Esophagus muscularis mucosa (tissue), 4 donors: ENCODE measurements around the gene RHEB. TPM values are rescaled to one million over a fixed set of nuclear protein-coding genes. Genes with fewer than 3 reads are reported as not detected.

ENCODE experiments used
- DNase-seq: peaks from one replicate; pipeline ENCODE4 v3.0.0-alpha.2; 2017; ENCODE audit errors: extremely low spot score
- H3K27ac ChIP-seq, 4 donors: fragments of 200-600 bp; sonication (generic); replicated peaks in 1 of 4; 1 replicate in 3 of 4; 2 replicates in 1 of 4; pipeline ENCODE4 v1.5.1; 2016 to 2019; ENCODE audit warnings: mild to moderate bottlenecking in 1 of 4
- H3K27me3 ChIP-seq, 4 donors: fragments of 200-600 bp; sonication (generic); one replicate each; pipeline versions ENCODE4 v1.5.1 to v1.6.0; 2016 to 2019
- H3K36me3 ChIP-seq, 4 donors: fragments of 200-600 bp; sonication (generic); one replicate each; pipeline ENCODE4 v1.5.1; 2016 to 2019
- H3K4me1 ChIP-seq, 4 donors: fragments of 200-600 bp; sonication (generic); one replicate each; pipeline ENCODE4 v1.5.1; 2016 to 2019
- H3K4me3 ChIP-seq, 4 donors: fragments of 200-600 bp; sonication (generic); 1 replicate in 2 of 4; 2 replicates in 2 of 4; pipeline ENCODE4 v1.5.1; 2016 to 2019; ENCODE audit warnings: mild to moderate bottlenecking in 4 of 4, moderate library complexity in 1 of 4
- H3K9me3 ChIP-seq, 4 donors: fragments of 200-600 bp; sonication (generic); 1 replicate in 3 of 4; 2 replicates in 1 of 4; pipeline ENCODE4 v1.5.1; 2016 to 2019
- EP300 ChIP-seq: sonication (generic); formaldehyde crosslinking; IDR thresholded peaks from one replicate; pipeline ENCODE4 v1.6.1; 2017; ENCODE audit warnings: antibody characterized with exemption
- POLR2A ChIP-seq: fragments of 450-650 bp; IDR thresholded peaks from one replicate; pipeline ENCODE4 v1.6.1; 2017; ENCODE audit warnings: antibody characterized with exemption, moderate library complexity, mild to moderate bottlenecking, low read depth
- POLR2AphosphoS5 ChIP-seq, 2 donors: sonication (generic); formaldehyde crosslinking; IDR thresholded peaks; one replicate each; pipeline ENCODE4 v1.6.1; 2017; ENCODE audit warnings: antibody characterized with exemption in 2 of 2
- WGBS: methylation state at CpG from one replicate; pipeline ENCODE4 v1.1.5; 2018; 5-methylcytosine and 5-hydroxymethylcytosine counted together
- intact Hi-C: fragments of 100-400 bp; cut with DNase I; formaldehyde crosslinking; loops from one replicate; pipeline ENCODE4 v1.15.1; 2023
- total RNA-seq, 4 donors: library from RNA; depleted of rRNA; stranded (reverse); fragments of >200 nt; gene quantifications; one replicate each; pipeline versions ENCODE4 v1.1.0 to v1.2.1, GENCODE V29; 2016
- TF ChIP-seq, protein P1 (sequence below), 3 experiments: fragments of 200-600 bp in 2 of 3; fragments of 450-650 bp in 1 of 3; sonication (generic) in 2 of 3; IDR thresholded peaks; one replicate each; pipeline ENCODE4 v1.5.1; 2017 to 2019; ENCODE audit warnings: antibody characterized with exemption in 3 of 3, mild to moderate bottlenecking in 2 of 3, moderate library complexity in 1 of 3

RHEB gene
- total RNA-seq, 4 donors from 2014 or later, result 98.5 to 187 (median 163) TPM

GRCh38 chr7:151439855-151440798 is 79.6 kb downstream of the RHEB start, which contains the start of gene CRYGN:
Gene CRYGN (minus strand): TSS chr7:151440141. CDS start chr7:151439917, 224 bp downstream.
- H3K27ac ChIP-seq, result peak within 1 kb of the TSS in 3 of 4 donors; percentile 11 to 44 (median 38)
- peaks cover 20 to 42% (median 30%) of the 10 kb centered on the region in 4 donors for H3K4me1 ChIP-seq
- TF ChIP-seq, protein P1, sequence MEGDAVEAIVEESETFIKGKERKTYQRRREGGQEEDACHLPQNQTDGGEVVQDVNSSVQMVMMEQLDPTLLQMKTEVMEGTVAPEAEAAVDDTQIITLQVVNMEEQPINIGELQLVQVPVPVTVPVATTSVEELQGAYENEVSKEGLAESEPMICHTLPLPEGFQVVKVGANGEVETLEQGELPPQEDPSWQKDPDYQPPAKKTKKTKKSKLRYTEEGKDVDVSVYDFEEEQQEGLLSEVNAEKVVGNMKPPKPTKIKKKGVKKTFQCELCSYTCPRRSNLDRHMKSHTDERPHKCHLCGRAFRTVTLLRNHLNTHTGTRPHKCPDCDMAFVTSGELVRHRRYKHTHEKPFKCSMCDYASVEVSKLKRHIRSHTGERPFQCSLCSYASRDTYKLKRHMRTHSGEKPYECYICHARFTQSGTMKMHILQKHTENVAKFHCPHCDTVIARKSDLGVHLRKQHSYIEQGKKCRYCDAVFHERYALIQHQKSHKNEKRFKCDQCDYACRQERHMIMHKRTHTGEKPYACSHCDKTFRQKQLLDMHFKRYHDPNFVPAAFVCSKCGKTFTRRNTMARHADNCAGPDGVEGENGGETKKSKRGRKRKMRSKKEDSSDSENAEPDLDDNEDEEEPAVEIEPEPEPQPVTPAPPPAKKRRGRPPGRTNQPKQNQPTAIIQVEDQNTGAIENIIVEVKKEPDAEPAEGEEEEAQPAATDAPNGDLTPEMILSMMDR (IDR thresholded peaks at IDR 0.05), result no peak
- TF ChIP-seq EP300, result no peak
- TF ChIP-seq POLR2AphosphoS5 (IDR thresholded peaks at IDR 0.05), result no peak
- no peak for TF ChIP-seq POLR2A
- DNase-seq, result no peak
- H3K36me3 ChIP-seq, result no peaks in the 10 kb centered on the region
- WGBS, result 31% methylated on average over 23 of the region's 51 CpGs
- H3K4me3 ChIP-seq, result peak within 1 kb of the TSS; percentile 33 to 54 (median 44)
- peaks cover 0 to 31% (median 3%) of the 10 kb centered on the region in 4 donors for H3K27me3 ChIP-seq
- no peaks in the 10 kb centered on the region for H3K9me3 ChIP-seq
- intact Hi-C loops, result no loop called here

DNA sequence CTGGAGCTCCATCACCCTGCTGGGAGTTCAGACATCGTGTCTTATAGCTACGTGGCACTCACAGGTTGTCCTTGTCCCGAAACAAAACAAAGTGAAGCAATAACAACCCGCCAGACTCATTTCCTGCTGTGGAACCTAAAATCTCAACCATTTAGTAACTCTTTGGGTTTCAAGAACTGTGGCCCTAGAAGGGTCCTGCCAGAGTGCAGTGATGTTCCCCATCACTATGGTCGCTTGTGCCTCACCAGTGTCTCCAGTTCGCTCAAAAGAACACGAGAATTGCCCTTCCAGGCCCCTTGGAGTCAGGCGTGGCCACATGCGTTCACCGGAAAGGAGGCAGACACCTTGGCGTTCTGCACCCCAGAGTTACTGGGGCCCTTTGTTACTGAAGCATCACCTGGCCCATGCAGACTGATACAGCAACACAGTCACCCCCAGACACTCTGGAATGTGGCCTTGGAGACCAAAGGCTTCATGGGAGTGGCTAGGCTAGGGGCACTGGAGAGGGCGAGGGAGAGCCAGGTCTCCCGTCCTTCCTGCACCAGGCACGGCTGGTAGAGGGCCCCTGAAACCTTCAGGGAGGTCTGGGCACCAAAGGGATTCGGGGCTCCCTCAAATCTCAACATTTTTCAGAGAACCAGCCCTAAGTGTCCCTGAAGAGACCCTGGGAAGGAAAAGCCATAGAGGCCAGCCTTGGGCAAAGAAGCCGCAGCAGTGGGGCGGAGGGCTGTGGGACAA is 80.7 kb downstream of the RHEB start:
- no peaks in the 10 kb centered on the region for H3K36me3 ChIP-seq
- H3K27me3 ChIP-seq, result peaks cover 0 to 31% (median 3%) of the 10 kb centered on the region in 4 donors
- peaks cover 20 to 42% (median 30%) of the 10 kb centered on the region in 4 donors for H3K4me1 ChIP-seq
- peak overlapping the region in 1 of 4 donors; percentile 41 for H3K4me3 ChIP-seq
- H3K27ac ChIP-seq, result no peak overlapping the region
- intact Hi-C loops, result no loop called here
- WGBS, result 92% methylated on average over 16 of the region's 17 CpGs
- DNase-seq, result no peak
- TF ChIP-seq POLR2AphosphoS5 (IDR thresholded peaks at IDR 0.05) (no peak), EP300 (no peak)
- H3K9me3 ChIP-seq, result no peaks in the 10 kb centered on the region

GRCh38 chr7:151437866-151438516 is 81.7 kb downstream of the RHEB start:
- TF ChIP-seq POLR2AphosphoS5 (IDR thresholded peaks at IDR 0.05), result no peak
- TF ChIP-seq, protein P1 (IDR thresholded peaks at IDR 0.05), result no peak
- no peak for TF ChIP-seq POLR2A
- no peak for TF ChIP-seq EP300
- 93% methylated on average over 21 of the region's 23 CpGs for WGBS
- H3K27me3 ChIP-seq, result peaks cover 0 to 31% (median 3%) of the 10 kb centered on the region in 4 donors
- DNase-seq, result no peak
- no peak overlapping the region for H3K4me3 ChIP-seq
- intact Hi-C loops, result no loop called here
- H3K4me1 ChIP-seq, result peaks cover 20 to 42% (median 30%) of the 10 kb centered on the region in 4 donors
- no peaks in the 10 kb centered on the region for H3K9me3 ChIP-seq
- no peak overlapping the region for H3K27ac ChIP-seq
- H3K36me3 ChIP-seq, result no peaks in the 10 kb centered on the region

- Histone ChIP-seq H3K4me1 (peaks cover 20 to 42% (median 30%) of the 10 kb centered on the region in 4 donors), H3K27me3 (peaks cover 0 to 33% (median 3%) of the 10 kb centered on the region in 4 donors), H3K36me3 (no peaks in the 10 kb centered on the region), H3K27ac (peak overlapping the region in 2 of 4 donors; percentile 34 to 46), H3K9me3 (no peaks in the 10 kb centered on the region), H3K4me3 (no peak overlapping the region)
- 89% methylated on average over 10 of the region's 13 CpGs for WGBS
- no peak for DNase-seq
- intact Hi-C loops, result no loop called here
- TF ChIP-seq EP300 (no peak), POLR2A (no peak), POLR2AphosphoS5 (IDR thresholded peaks at IDR 0.05) (no peak)
- TF ChIP-seq, protein P1 (IDR thresholded peaks at IDR 0.05), result no peak
These were observed 82.5 kb downstream of the RHEB start for GRCh38 chr7:151437159-151437553.
